Heart right ventricle (tissue), 16 donors: ENCODE measurements around the gene MYF6. TPM values are rescaled to one million over a fixed set of nuclear protein-coding genes. Genes with fewer than 3 reads are reported as not detected.
"Not testable (repeated sequence)": the region's sequence is repeated elsewhere in the genome, so short reads cannot be mapped to it uniquely, and the experiment has no call there.

Experiments used
- ATAC-seq, 8 donors: fragments of 200-7000 bp; cut with Tn5 transposase; one replicate each; pipeline ENCODE4 v1.9.1; 2020; ENCODE audit warnings: mild to moderate bottlenecking in 8 of 8, moderate library complexity in 8 of 8, moderate number of reproducible peaks in 1 of 8
- DNase-seq, 2 donors: peaks; one replicate each; pipeline ENCODE4 v3.0.0-alpha.2; 2020
- H3K27ac ChIP-seq, 10 donors: fragments of 200-600 bp; sonication (generic) in 2 of 10; one replicate each; pipeline versions ENCODE4 v1.5.0 to v1.8.0; 2020 to 2022; ENCODE audit warnings: mild to moderate bottlenecking in 3 of 10
- H3K27me3 ChIP-seq, 7 donors: fragments of 200-600 bp; one replicate each; pipeline ENCODE4 v1.8.0; 2021 to 2022; ENCODE audit warnings: mild to moderate bottlenecking in 2 of 7
- H3K36me3 ChIP-seq, 9 donors: fragments of 200-600 bp; sonication (generic) in 1 of 9; one replicate each; pipeline versions ENCODE4 v1.5.0 to v1.8.0; 2020 to 2022; ENCODE audit warnings: mild to moderate bottlenecking in 2 of 9
- H3K4me1 ChIP-seq, 9 donors: fragments of 200-600 bp; sonication (generic) in 1 of 9; one replicate each; pipeline versions ENCODE4 v1.5.0 to v1.8.0; 2020 to 2022; ENCODE audit warnings: mild to moderate bottlenecking in 4 of 9
- H3K4me3 ChIP-seq, 10 donors: fragments of 200-600 bp; sonication (generic) in 2 of 10; one replicate each; pipeline versions ENCODE4 v1.5.0 to v1.8.0; 2020 to 2022; ENCODE audit warnings: mild to moderate bottlenecking in 7 of 10, moderate library complexity in 2 of 10
- H3K9me3 ChIP-seq, 11 donors: fragments of 200-600 bp in 10 of 11; sonication (generic) in 2 of 11; one replicate each; pipeline versions ENCODE4 v1.5.0 to v1.8.0; 2013 to 2022; ENCODE audit warnings: mild to moderate bottlenecking in 2 of 11, control low read depth in 1 of 11, moderate library complexity in 1 of 11
- WGBS, 2 donors: extraction: QIAGEN DNeasy Blood & Tissue Kit; methylation state at CpG; one replicate each; pipeline ENCODE4 v1.1.7; 2013; ENCODE audit warnings: inconsistent platforms in 1 of 2; 5-methylcytosine and 5-hydroxymethylcytosine counted together
- intact Hi-C, 10 donors: fragments of 100-400 bp; cut with DNase I; formaldehyde crosslinking; loops; one replicate each; pipeline versions ENCODE4 v1.11.1 to v1.14.2; 2022
- long read RNA-seq, 3 donors: library from polyadenylated mRNA; unstranded; transcript quantifications; one replicate each; pipeline ENCODE4 v2.0.0, GENCODE V29; 2020 to 2021
- polyA plus RNA-seq, 2 donors: library from polyadenylated mRNA; stranded (reverse); fragments of 200-250 nt; gene quantifications; one replicate each; pipeline ENCODE4 v1.2.3, GENCODE V29; 2013
- total RNA-seq, 10 donors: library from RNA; stranded (reverse); fragmentation: NEBNext Ultra II Directional in 3 of 10; extraction: Animal tissue kit (Norgen Biotek cat#: 25700) in 3 of 10; gene quantifications; one replicate each; pipeline versions ENCODE4 v1.2.1 to v1.2.4, GENCODE V29; 2021 to 2023
- TF ChIP-seq, protein P1 (sequence below), 9 donors: fragments of 200-600 bp; sonication (generic) in 2 of 9; IDR thresholded peaks; one replicate each; pipeline versions ENCODE4 v1.5.0 to v1.8.0; 2021 to 2022; ENCODE audit warnings: antibody characterized with exemption in 9 of 9, mild to moderate bottlenecking in 5 of 9, moderate library complexity in 1 of 9
- donor health status: Arrhythmogenic right ventricular cardiomyopathy.
- donor health status: ischemic (EF 13 %, LVEDD 7.1; RV severe dilation, severe dysfunction).
- donor health status: healthy with polysubstance abuse.
- donor health status: DM: no; HTN: yes; CAD: no.
- donor health status: DM: no; HTN: no; CAD: no.
- donor health status: ischemic (EF 25% LVEDD 6.9; RV normal size, moderate dysfunction).
- donor health status: ischemic (EF 25% LVEDD 5.7; RV mildly dilated, moderate dysfunction).
- donor health status: healthy.
- donor health status: DM: yes; HTN: yes; CAD: no.
- donor health status: Ischemic cardiomyopathy.
- donor health status: ischemic (EF 35%, LVEDD 5.7; RV mildly dilated, moderate dysfunction).
- donor health status: nonischemic (EF 11% LVEDD 7.7; RV severe dilation, severe dysfunction).
- donor health status: DM: yes; HTN: yes; CAD: no.
- donor health status: PGD.
- donor health status: ischemic (EF 29% LVEDD 5.4; RV normal size, mild dysfunction).
- donor health status: nonischemic (EF 23%, LVEDD 6.1; RV moderate dilation, normal function).

MYF6 gene
- total RNA-seq (under 1 TPM in 2 of 10 donors, not detected in 8; 0.23 to 0.45 TPM), polyA plus RNA-seq (under 1 TPM in 1 of 2 donors, not detected in 1; 0.04 TPM)
- long read RNA-seq, donor 1: 0 reads
- long read RNA-seq, donor 2: 0 reads
- long read RNA-seq, donor 3: 0 reads

DNA sequence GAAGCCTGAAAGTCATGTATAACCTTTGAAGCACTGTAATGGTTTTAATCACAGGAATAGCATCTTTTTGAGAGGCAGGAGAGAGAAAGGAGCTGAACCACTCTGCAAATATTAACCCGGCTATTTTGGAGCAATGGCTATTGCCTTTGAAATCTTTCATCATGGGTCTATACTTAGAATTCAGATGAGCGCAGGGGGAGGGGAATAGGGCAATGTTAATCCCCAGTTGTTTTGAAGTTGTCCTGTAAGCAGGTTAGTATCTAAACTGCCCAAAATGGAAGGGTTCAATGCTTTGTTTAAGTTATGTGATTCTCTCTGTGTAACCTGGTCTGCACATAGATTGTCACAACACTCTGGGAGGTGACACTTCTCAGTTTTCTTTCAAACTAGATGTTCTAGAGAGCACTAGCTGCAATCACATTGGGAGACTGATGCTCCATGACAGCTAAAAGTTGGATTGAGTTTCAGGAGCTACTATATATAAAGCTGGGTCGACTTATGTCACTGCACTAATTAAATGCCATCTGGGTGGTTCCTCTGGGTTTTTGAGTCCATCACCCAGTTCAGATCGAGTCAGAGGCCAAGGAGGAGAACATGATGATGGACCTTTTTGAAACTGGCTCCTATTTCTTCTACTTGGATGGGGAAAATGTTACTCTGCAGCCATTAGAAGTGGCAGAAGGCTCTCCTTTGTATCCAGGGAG, at the start of gene MYF6:
TSS of gene MYF6 (plus strand) at position 509 of the 704 bp plus-strand sequence. CDS start at position 595, 86 bp downstream.
- Histone ChIP-seq H3K4me3 (peak within 1 kb of the TSS in 7 of 10 donors; percentile 9 to 27 (median 15)), H3K36me3 (no peaks in the 10 kb centered on the region), H3K27ac (no peak within 1 kb of the TSS), H3K27me3 (peaks cover 0 to 32% (median 21%) of the 10 kb centered on the region in 7 donors), H3K9me3 (no peaks in the 10 kb centered on the region), H3K4me1 (peaks cover 0 to 14% (median 4%) of the 10 kb centered on the region in 9 donors)
- ATAC-seq: no peak
- intact Hi-C loops: no loop called here
- no peak for DNase-seq
- TF ChIP-seq, protein P1, sequence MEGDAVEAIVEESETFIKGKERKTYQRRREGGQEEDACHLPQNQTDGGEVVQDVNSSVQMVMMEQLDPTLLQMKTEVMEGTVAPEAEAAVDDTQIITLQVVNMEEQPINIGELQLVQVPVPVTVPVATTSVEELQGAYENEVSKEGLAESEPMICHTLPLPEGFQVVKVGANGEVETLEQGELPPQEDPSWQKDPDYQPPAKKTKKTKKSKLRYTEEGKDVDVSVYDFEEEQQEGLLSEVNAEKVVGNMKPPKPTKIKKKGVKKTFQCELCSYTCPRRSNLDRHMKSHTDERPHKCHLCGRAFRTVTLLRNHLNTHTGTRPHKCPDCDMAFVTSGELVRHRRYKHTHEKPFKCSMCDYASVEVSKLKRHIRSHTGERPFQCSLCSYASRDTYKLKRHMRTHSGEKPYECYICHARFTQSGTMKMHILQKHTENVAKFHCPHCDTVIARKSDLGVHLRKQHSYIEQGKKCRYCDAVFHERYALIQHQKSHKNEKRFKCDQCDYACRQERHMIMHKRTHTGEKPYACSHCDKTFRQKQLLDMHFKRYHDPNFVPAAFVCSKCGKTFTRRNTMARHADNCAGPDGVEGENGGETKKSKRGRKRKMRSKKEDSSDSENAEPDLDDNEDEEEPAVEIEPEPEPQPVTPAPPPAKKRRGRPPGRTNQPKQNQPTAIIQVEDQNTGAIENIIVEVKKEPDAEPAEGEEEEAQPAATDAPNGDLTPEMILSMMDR (IDR thresholded peaks at IDR 0.05): no peak
- 62 to 64% methylated on average over 4 of the region's 4 CpGs for WGBS, 2 donors

DNA sequence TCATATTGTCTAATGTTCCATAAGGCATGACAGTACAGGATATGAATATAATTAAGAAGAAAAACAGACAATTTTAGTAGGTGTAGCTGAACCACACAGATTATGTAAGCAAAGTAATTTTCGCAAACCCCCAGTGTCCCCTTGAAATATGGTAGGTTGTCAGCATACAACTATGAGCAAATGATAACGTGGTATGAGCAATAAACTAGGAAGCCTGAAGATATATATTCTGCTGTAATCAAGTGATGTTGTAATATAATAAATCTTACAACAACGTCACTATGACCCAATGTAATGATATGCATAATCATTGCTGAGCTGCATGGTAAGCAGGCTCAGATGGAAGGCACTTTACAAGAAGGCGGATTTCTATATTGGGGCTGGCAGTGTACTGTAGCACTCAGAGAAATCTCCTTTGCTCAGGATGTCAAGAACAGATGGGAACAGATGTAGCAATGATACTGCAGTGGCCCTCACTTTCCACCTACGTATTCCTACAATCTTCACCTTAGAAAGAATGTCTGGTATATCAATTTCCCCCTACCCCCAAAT, 47.8 kb upstream of the MYF6 start:
- 78 to 79% methylated on average over 5 of the region's 5 CpGs for WGBS, 2 donors
- intact Hi-C loops: no loop called here
- Histone ChIP-seq H3K27me3 (no peaks in the 10 kb centered on the region), H3K36me3 (no peaks in the 10 kb centered on the region), H3K4me1 (no peaks in the 10 kb centered on the region), H3K4me3 (no peak overlapping the region), H3K9me3 (no peaks in the 10 kb centered on the region), H3K27ac (no peak overlapping the region)
- ATAC-seq (no peak), DNase-seq (no peak)
- TF ChIP-seq, protein P1 (IDR thresholded peaks at IDR 0.05): no peak

GRCh38 chr12:80662586-80662985, 44.8 kb upstream of the MYF6 start:
- H3K9me3 ChIP-seq: no peaks in the 10 kb centered on the region
- H3K4me1 ChIP-seq: no peaks in the 10 kb centered on the region
- TF ChIP-seq, protein P1 (IDR thresholded peaks at IDR 0.05): no peak
- ATAC-seq (no peak), DNase-seq (no peak)
- H3K4me3 ChIP-seq: no peak overlapping the region
- H3K27ac ChIP-seq: no peak overlapping the region
- no peaks in the 10 kb centered on the region for H3K36me3 ChIP-seq
- no peaks in the 10 kb centered on the region for H3K27me3 ChIP-seq
- intact Hi-C loops: no loop called here

- Histone ChIP-seq H3K36me3 (no peaks in the 10 kb centered on the region), H3K27ac (no peak overlapping the region), H3K4me1 (no peaks in the 10 kb centered on the region), H3K27me3 (no peaks in the 10 kb centered on the region), H3K4me3 (no peak overlapping the region), H3K9me3 (no peaks in the 10 kb centered on the region)
- 66 to 73% methylated on average over 5 of the region's 5 CpGs for WGBS, 2 donors
- TF ChIP-seq, protein P1 (IDR thresholded peaks at IDR 0.05): no peak
- no peak for ATAC-seq
- no peak for DNase-seq
- intact Hi-C loops: no loop called here
Measured at GRCh38 chr12:80670214-80670613, 37.2 kb upstream of the MYF6 start.

DNA sequence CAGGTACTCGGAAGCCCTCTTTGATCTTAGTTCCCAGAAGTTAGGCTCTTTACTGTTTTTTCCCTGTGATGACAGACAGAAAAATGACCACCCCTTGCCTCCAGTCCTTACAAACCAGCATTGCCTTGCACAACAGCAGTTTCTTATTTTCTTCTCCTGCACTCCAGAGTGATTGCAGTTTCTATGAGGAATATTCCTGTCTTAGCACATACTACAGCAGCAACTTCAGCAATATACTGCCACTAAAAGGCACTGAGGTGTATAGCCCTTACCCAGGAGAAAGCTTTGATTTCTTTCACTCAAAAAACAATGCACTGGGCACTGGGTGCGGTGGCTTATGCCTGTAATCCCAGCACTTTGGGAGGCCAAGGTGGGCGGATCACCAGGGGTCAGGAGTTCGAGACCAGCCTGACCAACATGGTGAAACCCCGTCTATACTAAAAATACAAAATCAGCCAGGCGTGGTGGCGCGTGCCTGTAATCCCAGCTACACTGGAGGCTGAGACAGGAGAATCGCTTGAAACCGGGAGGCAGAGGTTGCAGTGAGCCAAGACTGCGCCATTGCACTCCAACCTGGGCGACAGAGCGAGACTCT, 31.3 kb upstream of the MYF6 start:
- H3K4me3 ChIP-seq, H3K9me3 ChIP-seq, DNase-seq, ATAC-seq, H3K27ac ChIP-seq, H3K4me1 ChIP-seq, intact Hi-C loops, H3K27me3 ChIP-seq, H3K36me3 ChIP-seq: not testable (repeated sequence)
- WGBS, 2 donors: 92 to 94% methylated on average over 13 of the region's 13 CpGs
